ENCODE data around the gene AMOTL2.

Gene AMOTL2

GRCh38 chr3:134341389-134341788 lies 32.9 kb downstream of the AMOTL2 start:
- H3K4me3 ChIP-seq (ENCODE audit: severe bottlenecking), result no peak overlapping the region
- peaks cover under 1% of the 10 kb centered on the region for H3K9me3 ChIP-seq (ENCODE audit: severe bottlenecking)
- H3K36me3 ChIP-seq (ENCODE audit: low read depth), result no peaks in the 10 kb centered on the region
- peaks cover 10% of the 10 kb centered on the region for H3K4me1 ChIP-seq (ENCODE audit: insufficient read depth, poor library complexity, severe bottlenecking)
- ATAC-seq (ENCODE audit: low read depth) (no peak), DNase-seq (ENCODE audit: low spot score) (no peak)
- no peak for TF ChIP-seq CTCF (IDR thresholded peaks at IDR 0.05; ENCODE audit: poor library complexity, severe bottlenecking)
- no peaks in the 10 kb centered on the region for H3K27me3 ChIP-seq (ENCODE audit: insufficient read depth, poor library complexity, severe bottlenecking)
- no peak overlapping the region for H3K27ac ChIP-seq (ENCODE audit: poor library complexity, severe bottlenecking)

- Histone ChIP-seq H3K27me3 (ENCODE audit: insufficient read depth, poor library complexity, severe bottlenecking) (no peaks in the 10 kb centered on the region), H3K27ac (ENCODE audit: poor library complexity, severe bottlenecking) (no peak overlapping the region), H3K4me3 (ENCODE audit: severe bottlenecking) (no peak overlapping the region), H3K4me1 (ENCODE audit: insufficient read depth, poor library complexity, severe bottlenecking) (peaks cover 12% of the 10 kb centered on the region), H3K9me3 (ENCODE audit: severe bottlenecking) (no peaks in the 10 kb centered on the region), H3K36me3 (ENCODE audit: low read depth) (no peaks in the 10 kb centered on the region)
- ATAC-seq (ENCODE audit: low read depth) (no peak), DNase-seq (ENCODE audit: low spot score) (no peak)
- TF ChIP-seq CTCF (IDR thresholded peaks at IDR 0.05; ENCODE audit: poor library complexity, severe bottlenecking), result no peak
These were observed 33.3 kb downstream of the AMOTL2 start for GRCh38 chr3:134340982-134341365.

- ATAC-seq (ENCODE audit: low read depth), result no peak
- Histone ChIP-seq H3K36me3 (ENCODE audit: low read depth) (no peaks in the 10 kb centered on the region), H3K4me1 (ENCODE audit: insufficient read depth, poor library complexity, severe bottlenecking) (peaks cover 12% of the 10 kb centered on the region), H3K27me3 (ENCODE audit: insufficient read depth, poor library complexity, severe bottlenecking) (no peaks in the 10 kb centered on the region), H3K4me3 (ENCODE audit: severe bottlenecking) (no peak overlapping the region), H3K9me3 (ENCODE audit: severe bottlenecking) (no peaks in the 10 kb centered on the region), H3K27ac (ENCODE audit: poor library complexity, severe bottlenecking) (no peak overlapping the region)
- TF ChIP-seq CTCF (IDR thresholded peaks at IDR 0.05; ENCODE audit: poor library complexity, severe bottlenecking), result no peak
- DNase-seq (ENCODE audit: low spot score), result no peak
These were observed 33.8 kb downstream of the AMOTL2 start for GRCh38 chr3:134340362-134340981.

GRCh38 chr3:134339913-134340312 lies 34.3 kb downstream of the AMOTL2 start:
- ATAC-seq (ENCODE audit: low read depth) (no peak), DNase-seq (ENCODE audit: low spot score) (no peak)
- Histone ChIP-seq H3K27ac (ENCODE audit: poor library complexity, severe bottlenecking) (no peak overlapping the region), H3K27me3 (ENCODE audit: insufficient read depth, poor library complexity, severe bottlenecking) (no peaks in the 10 kb centered on the region), H3K36me3 (ENCODE audit: low read depth) (no peaks in the 10 kb centered on the region), H3K9me3 (ENCODE audit: severe bottlenecking) (no peaks in the 10 kb centered on the region), H3K4me1 (ENCODE audit: insufficient read depth, poor library complexity, severe bottlenecking) (peaks cover 14% of the 10 kb centered on the region), H3K4me3 (ENCODE audit: severe bottlenecking) (no peak overlapping the region)
- TF ChIP-seq CTCF (IDR thresholded peaks at IDR 0.05; ENCODE audit: poor library complexity, severe bottlenecking), result no peak

GRCh38 chr3:134339331-134339730 lies 34.9 kb downstream of the AMOTL2 start:
- H3K27ac ChIP-seq (ENCODE audit: poor library complexity, severe bottlenecking), result no peak overlapping the region
- H3K4me1 ChIP-seq (ENCODE audit: insufficient read depth, poor library complexity, severe bottlenecking), result peaks cover 17% of the 10 kb centered on the region
- no peaks in the 10 kb centered on the region for H3K36me3 ChIP-seq (ENCODE audit: low read depth)
- no peaks in the 10 kb centered on the region for H3K27me3 ChIP-seq (ENCODE audit: insufficient read depth, poor library complexity, severe bottlenecking)
- H3K4me3 ChIP-seq (ENCODE audit: severe bottlenecking), result no peak overlapping the region
- DNase-seq (ENCODE audit: low spot score) (no peak), ATAC-seq (ENCODE audit: low read depth) (no peak)
- H3K9me3 ChIP-seq (ENCODE audit: severe bottlenecking), result no peaks in the 10 kb centered on the region
- TF ChIP-seq CTCF (IDR thresholded peaks at IDR 0.05; ENCODE audit: poor library complexity, severe bottlenecking), result no peak
